Measurements from ENCODE around the gene LRSAM1. TPM values are rescaled to one million over a fixed set of nuclear protein-coding genes. Genes with fewer than 3 reads are reported as not detected.

The LRSAM1 gene
- total RNA-seq, 1 donor from 2014 or later = 17.1 TPM

- H3K4me3 ChIP-seq (ENCODE audit: low read depth, low read length) = no peak overlapping the region
Measured at GRCh38 chr9:127495884-127496555, 44.7 kb downstream of the LRSAM1 start.

GRCh38 chr9:127496974-127497373 is 45.7 kb downstream of the LRSAM1 start:
- DNase-seq (ENCODE audit: low read depth) = no peak
- no peak overlapping the region for H3K4me3 ChIP-seq (ENCODE audit: low read depth, low read length)
- TF ChIP-seq CTCF (conservative IDR thresholded peaks at IDR 0.05; ENCODE audit: low read depth, low read length) = no peak

More at GRCh38 chr9:127495884-127496555, 44.7 kb downstream of the LRSAM1 start:
- DNase-seq (ENCODE audit: low read depth) = no peak
- TF ChIP-seq CTCF (conservative IDR thresholded peaks at IDR 0.05; ENCODE audit: low read depth, low read length) = no peak

- no peak for TF ChIP-seq CTCF (conservative IDR thresholded peaks at IDR 0.05; ENCODE audit: low read depth, low read length)
- no peak overlapping the region for H3K4me3 ChIP-seq (ENCODE audit: low read depth, low read length)
- no peak for DNase-seq (ENCODE audit: low read depth)
Measured at GRCh38 chr9:127497656-127498290, 46.5 kb downstream of the LRSAM1 start.

- DNase-seq (ENCODE audit: low read depth) = no peak
- no peak overlapping the region for H3K4me3 ChIP-seq (ENCODE audit: low read depth, low read length)
- no peak for TF ChIP-seq CTCF (conservative IDR thresholded peaks at IDR 0.05; ENCODE audit: low read depth, low read length)
Measured at GRCh38 chr9:127498298-127498697, 47.0 kb downstream of the LRSAM1 start.

GRCh38 chr9:127500399-127500798 is 49.1 kb downstream of the LRSAM1 start:
- DNase-seq (ENCODE audit: low read depth) = no peak
- no peak for TF ChIP-seq CTCF (conservative IDR thresholded peaks at IDR 0.05; ENCODE audit: low read depth, low read length)
- H3K4me3 ChIP-seq (ENCODE audit: low read depth, low read length) = no peak overlapping the region

- no peak for DNase-seq (ENCODE audit: low read depth)
- no peak for TF ChIP-seq CTCF (conservative IDR thresholded peaks at IDR 0.05; ENCODE audit: low read depth, low read length)
- no peak overlapping the region for H3K4me3 ChIP-seq (ENCODE audit: low read depth, low read length)
Measured at GRCh38 chr9:127500862-127501261, 49.6 kb downstream of the LRSAM1 start.

All from epithelial cell of proximal tubule (primary cell).